Hematopoietic multipotent progenitor cell treated with erythropoietin and hydrocortisone succinate and interleukin-3 and kit ligand, for 6 days (in vitro differentiated cells): ENCODE results near the gene DCLRE1B.

ENCODE experiments used
- DNase-seq: peaks from one replicate; pipeline ENCODE4 v3.0.0-alpha.2; 2015

DCLRE1B gene

DNA sequence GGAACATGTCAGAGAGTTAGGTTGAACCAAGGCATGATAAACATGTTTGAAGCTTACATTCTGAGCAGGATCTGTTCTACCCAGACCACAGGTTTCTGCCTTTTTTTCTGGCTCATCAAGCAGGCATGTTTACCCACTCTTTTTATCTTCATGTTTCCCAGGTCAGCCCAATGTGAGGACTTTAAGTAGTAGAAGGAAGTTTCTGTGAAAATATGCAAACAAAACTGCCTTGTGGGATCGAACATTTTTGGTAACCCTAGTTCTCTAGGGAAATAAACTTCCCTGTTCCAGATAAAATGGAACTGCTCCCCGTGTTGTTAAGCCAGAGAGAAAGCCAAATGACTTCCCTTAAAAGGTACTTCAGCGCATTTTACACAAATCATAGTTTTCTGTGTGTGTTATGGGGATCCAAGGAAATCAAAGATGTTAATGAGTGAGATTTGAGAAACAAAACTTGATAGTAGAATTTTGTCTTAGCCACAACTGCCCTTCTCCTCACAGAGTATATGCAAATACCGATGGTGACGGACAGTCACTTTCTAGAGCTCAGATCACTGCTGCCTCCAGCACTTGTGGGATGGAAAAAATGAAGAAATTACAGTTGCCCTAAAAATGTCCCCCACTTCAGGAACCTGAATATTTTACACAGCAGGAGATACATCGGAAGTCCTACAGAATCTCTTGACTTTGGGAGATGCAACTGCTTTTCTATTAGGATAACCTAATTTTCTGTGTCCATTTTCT is 23.2 kb downstream of the DCLRE1B start:
- DNase-seq, result peak; percentile 57

DNA sequence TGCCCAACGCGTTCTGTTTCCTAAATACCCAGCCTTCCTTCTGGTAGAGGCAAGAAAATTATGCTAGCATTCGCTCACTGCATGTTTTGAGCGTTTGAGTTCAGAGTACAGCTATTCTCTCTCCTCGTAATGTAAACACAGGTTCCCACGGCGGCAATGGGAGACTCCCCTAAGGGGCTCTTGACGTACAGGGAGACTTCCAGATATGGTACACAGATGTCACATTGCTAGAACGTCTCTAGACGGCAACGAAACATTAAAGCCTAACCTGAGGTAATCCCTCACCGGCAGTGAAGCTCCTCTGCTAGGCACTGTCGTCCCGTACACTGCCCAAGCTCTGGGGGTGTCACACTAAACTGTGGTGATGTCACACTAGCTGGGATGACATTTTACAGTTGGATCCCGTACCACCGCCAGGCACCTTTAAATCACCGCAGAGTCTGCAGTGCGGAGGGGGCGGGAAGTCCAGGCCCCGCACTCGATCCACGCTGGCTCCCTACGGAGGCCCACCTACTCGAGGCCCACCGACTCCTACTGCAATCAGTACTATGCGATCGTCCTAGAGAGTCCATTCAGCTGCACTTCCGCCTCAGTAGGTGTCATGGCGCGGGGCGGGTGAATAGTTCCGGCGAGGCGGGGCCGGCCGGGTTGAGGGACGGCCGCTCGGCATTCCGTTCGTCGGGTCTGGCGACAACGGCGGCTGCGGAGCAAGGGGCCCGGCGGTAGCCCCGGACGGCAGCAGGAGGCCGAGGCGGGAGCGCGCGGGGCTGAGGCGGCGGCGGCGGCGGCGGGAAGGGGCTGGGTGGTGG is 24.0 kb downstream of the DCLRE1B start, which contains the start of gene HIPK1:
HIPK1 (plus strand) TSS at position 384 of the 809 bp plus-strand sequence.
- DNase-seq, result peak; percentile 96

DNA sequence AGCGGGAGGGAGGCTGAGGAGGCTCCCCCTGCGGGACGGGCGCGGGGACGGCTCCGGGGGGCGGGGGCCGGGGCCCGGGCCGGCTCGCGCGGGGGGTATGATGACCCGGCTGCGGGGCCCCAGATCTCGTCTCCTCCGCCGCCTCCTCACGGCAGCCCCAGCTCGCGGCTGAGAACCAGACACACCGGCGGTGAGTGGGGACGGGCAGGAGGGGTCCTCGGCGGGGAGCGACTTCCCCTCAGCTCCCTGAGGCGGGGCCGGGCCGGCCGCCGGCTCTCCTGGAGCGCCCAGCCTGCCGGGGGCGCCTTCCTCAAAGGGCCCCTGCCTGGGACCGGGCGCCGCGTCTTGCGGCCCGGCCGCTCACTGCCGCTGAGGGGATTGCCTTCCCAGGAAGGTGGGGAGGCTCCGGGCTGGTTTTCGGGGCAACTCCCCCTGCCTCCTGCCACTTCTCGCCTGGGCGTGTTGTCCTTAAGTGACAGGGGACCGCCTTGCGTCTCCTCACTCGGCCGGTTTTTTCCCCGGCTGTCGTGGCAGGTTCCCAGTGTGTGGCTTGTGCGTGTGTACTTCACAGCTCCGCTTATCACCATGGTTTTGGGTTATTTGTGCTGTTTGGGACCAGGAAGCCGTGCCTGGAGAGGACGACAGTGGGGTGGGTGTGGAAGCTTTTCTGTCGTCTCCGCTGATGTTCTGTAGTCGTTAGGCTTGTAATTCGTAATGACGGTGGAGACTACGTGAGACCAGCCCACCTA is 24.8 kb downstream of the DCLRE1B start:
- DNase-seq, result peak; percentile 73

GRCh38 chr1:113930499-113931161 is 25.5 kb downstream of the DCLRE1B start:
- DNase-seq, result peak; percentile 73

GRCh38 chr1:113931451-113931851 is 26.3 kb downstream of the DCLRE1B start:
- DNase-seq, result peak; percentile 93

DNA sequence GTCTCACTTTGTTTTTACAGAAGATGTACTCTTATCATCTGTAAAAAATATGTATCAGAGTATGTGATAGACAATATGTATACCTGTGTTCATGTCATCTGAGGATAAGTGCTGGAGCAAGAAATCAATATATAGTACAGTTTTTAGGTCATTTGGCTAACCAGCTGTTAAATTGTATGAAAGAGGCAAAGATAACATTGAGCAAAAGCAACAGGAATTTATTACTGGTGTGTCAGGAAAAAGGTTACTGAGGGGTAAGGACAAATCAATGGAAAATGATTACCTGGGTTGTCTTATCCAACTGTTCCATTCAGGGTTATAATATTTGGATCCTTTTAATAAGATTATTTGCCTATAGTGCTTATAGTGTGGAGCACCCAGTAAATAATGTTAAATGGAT is 28.9 kb downstream of the DCLRE1B start:
- no peak for DNase-seq

GRCh38 chr1:113934511-113935055 is 29.5 kb downstream of the DCLRE1B start:
- DNase-seq, result no peak

DNA sequence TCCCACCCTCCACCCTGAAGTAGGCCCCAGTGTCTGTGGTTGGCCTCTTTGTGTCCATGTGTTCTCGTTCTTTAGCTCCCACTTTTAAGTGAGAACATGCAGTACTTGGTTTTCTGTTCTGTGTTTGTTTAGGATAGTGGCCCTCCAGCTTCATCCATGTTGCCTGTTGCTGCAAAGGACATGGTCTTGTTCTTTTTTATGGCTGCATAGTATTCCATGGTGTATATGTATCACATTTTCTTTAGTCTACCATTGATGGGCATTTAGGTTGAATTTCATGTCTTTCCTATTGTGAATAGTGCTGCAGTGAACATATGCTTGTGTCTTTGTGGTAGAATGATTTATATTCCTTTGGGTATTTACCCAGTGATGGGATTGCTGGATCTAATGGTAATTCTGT is 30.1 kb downstream of the DCLRE1B start:
- no peak for DNase-seq

- no peak for DNase-seq
Measured at GRCh38 chr1:113935970-113936369, 30.8 kb downstream of the DCLRE1B start.

- no peak for DNase-seq
Measured at GRCh38 chr1:113937146-113937545, 32.0 kb downstream of the DCLRE1B start.

DNA sequence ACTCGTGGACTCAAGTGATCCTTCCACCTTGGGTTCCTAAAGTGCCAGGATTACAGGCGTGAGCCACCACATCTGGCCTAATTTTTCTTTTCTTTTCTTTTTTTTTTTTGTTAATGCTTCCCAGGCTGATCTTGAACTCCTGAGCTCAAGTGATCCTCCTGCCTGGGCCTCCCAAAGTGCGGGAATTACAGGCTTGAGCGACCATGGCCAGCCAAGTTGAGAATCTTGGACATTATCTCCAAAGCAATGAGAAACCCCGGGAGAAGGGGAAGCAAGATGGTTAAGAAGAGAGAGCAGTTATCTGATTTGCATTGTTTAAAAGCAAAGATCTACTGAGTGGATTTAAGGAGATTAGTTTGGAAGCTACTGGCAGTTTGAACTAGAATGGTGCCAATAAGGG is 33.1 kb downstream of the DCLRE1B start:
- DNase-seq, result no peak

- DNase-seq, result peak; percentile 57
Measured at GRCh38 chr1:113940365-113941244, 35.5 kb downstream of the DCLRE1B start.

DNA sequence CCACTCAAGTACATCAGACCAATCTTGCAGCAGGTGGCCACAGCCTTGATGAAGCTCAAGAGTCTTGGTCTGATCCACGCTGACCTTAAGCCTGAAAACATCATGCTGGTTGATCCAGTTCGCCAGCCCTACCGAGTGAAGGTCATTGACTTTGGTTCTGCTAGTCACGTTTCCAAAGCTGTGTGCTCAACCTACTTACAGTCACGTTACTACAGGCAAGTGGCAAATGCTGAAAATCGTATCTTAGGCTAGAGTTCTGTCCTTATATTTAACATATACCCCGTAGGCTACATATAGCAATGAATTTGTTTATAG is 36.1 kb downstream of the DCLRE1B start:
- no peak for DNase-seq

GRCh38 chr1:113942527-113942926 is 37.4 kb downstream of the DCLRE1B start:
- DNase-seq, result no peak

- DNase-seq, result peak; percentile 72
Measured at GRCh38 chr1:113943028-113943811, 38.1 kb downstream of the DCLRE1B start.

DNA sequence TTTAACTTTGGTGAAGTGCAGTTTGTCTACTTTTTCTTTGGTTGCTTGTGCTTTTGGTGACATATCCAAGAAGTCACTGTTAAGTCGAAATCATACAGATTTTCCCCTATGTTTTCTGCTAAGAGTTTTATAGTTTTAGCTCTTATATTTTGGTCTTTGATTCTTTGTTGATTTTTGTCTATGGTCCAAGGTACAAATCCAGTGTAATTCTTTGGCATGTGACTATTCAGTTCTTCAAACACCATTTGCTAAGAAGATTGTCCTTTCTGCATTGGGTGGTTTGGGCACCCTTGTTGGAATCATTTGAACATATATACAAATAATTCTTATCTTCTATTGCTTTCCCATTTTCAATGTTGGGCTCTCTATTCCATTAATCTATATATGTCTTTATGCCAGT is 40.2 kb downstream of the DCLRE1B start:
- DNase-seq, result no peak

GRCh38 chr1:113946112-113946511 is 41.0 kb downstream of the DCLRE1B start:
- DNase-seq, result no peak

- peak; percentile 44 for DNase-seq
Measured at GRCh38 chr1:113946678-113947387, 41.7 kb downstream of the DCLRE1B start.

GRCh38 chr1:113947388-113948107 is 42.4 kb downstream of the DCLRE1B start:
- no peak for DNase-seq
